ENCODE measurements around the gene ADH5.
"Not testable (repeated sequence)": the region's sequence is repeated elsewhere in the genome, so short reads cannot be mapped to it uniquely, and the experiment has no call there.

Gene ADH5

DNA sequence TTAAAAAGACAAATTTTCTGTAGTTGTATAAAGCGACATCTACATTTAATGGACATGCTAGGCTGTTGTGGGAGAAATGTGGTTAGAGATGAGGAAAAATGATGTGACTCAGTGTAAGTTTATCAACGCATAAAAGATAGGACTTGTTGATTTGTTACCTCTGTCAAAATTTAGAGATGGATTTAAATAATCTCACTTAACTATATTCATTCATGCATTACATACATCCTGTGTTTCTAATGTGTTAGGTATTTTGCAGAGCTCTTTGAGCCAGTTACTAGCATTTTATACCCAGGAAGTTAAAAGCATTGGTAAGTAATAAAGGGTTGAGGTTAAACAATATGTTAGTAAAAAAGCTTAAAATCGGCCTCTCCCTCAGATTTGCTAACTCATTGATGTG, 58.7 kb downstream of the ADH5 start:
- no peak for DNase-seq (ENCODE audit: low read depth, low spot score)

DNA sequence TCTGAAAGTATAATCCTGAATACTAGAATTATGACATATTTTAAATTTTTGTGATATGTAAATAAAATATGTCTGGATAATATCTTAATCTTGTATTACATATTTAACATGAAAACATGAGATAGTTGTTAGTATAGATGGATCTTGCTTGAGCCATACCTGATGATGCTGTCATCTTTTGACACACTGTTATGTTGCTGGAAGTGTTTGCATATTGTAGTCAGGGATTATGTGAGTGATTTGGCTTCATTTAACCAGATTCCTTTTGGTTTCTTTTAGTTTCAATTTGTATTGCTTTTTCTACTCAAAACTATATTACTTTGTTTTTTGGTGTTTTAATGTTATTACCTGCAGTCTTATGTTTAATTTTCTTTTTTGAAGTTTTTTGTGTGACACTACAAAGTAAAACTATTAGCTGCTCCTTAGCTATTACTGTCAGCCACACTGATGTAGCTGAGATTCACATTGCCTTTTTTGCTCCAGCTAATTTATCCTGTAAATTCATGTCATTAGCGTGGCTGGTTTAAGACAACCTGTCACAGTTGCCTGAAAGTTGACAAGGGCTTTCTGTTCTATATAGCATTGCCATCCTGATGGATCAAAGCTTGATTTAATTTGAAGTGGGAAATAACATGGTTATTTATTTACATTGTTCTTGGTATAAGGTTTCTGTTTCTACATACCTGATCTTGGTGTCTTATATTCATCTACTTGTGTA, 59.4 kb downstream of the ADH5 start:
- DNase-seq (ENCODE audit: low read depth, low spot score), result no peak

DNA sequence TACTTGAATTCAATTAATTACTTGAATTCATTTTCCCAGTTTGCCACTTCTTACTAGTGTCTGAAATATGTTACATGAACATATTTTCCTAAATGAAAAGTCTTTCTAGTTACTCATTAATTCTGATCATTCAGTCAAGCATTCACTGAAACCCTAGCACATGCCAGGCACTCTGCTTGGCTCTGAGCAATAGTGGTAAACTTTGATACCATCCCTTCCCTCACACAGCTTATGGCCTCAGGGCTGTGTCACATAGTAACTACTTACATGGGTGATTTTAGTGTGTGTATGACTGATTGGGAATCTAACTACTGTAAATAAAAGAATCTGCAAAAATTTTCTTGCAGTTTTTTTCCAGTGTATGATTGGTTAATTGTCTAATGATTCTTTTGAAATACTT, 60.4 kb downstream of the ADH5 start:
- DNase-seq (ENCODE audit: low read depth, low spot score), result no peak

DNA sequence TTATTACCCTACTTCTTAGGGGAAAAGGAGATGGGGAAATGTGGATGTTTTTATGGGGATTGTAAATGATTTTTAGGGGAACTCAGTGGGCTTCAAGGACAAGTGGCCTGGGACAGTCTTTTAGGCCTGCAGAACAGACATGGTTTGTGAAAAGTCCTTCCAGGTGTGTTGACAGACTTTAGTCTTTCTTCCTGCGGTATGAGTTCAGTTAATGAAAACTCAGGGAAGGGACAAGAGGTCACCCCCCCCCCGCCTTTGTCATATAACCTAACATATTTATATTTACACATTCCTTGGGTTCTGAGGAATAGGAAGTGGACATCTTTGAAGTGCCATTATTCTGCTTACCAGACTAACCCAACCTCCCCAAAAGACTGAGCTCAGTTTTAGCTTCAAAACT, 61.3 kb downstream of the ADH5 start:
- DNase-seq (ENCODE audit: low read depth, low spot score), result no peak

DNA sequence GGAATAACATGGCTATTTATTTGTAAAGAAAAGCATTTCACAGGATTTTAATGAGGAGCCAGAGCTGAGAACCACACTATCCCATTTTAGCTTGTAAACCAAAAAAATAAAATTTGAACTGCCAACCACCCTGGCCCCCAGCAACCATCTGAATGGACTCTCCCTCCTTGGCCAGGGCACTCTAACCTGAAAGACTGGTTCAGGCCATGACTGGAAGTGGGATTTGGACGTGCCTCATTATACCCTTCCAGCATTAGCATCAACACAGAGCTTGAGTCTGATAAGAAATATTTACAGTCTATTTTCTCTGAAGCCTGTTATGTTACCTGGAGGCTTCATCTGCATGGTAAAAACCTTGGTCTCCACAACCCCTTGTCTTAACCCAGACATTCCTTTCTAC, 63.1 kb downstream of the ADH5 start:
- DNase-seq (ENCODE audit: low read depth, low spot score), result no peak

DNA sequence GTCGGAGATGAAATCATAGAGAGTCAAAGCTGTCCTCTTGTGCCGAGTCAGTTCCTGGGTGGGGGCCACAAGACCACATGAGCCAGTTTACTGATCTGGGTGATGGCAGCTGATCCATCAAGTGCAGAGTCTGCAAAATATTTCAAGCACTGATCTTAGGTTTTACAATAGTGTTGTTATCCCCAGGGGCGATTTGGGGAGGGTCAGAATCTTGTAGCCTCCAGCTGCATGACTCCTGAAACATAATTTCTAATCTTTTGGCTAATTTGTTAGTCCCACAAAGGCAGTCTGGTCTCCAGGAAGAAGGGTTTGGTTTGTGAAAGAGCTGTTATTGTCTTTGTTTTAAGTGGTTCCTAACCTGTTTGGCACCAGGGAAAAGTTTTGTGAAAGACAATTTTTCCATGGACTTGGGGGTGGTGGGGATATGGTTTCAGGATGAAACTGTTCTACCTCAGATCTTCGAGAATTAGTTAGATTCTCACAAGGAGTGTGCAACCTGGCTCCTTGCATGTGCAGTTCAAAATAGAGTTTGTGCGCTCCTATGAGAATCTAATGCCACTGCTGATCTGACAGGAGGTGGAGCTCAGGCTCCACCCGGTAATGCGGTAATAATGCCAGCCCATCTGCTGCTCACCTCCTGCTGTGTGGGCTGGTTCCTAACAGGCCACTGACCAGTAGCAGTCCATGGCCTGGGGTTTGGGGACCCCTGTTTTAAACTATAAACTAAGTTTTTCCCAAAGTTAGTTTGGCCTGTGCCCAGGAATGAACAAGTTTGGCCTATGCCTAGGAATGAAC, 63.9 kb downstream of the ADH5 start:
- no peak for DNase-seq (ENCODE audit: low read depth, low spot score)

DNA sequence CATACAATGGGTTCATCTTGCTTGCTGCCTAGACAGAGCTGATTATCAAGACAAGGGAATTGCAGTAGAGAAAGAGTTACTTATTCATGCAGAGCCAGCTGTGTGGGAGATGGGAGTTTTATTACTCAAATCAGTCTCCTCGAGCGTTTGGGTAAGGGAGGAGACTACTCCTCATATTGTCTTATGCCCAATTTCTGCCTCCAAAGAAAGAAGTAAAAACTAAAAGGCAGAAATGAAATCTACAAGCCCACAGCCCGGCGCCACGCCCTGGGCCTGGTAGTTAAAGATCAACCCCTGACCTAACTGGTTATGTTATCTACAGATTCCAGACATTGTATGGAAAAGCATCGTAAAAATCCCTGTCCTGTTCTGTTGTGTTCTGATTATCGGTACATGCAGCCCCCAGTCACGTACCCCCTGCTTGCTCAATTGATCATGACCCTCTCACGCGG, 64.8 kb downstream of the ADH5 start:
- not testable (repeated sequence) for DNase-seq (ENCODE audit: low read depth, low spot score)

DNA sequence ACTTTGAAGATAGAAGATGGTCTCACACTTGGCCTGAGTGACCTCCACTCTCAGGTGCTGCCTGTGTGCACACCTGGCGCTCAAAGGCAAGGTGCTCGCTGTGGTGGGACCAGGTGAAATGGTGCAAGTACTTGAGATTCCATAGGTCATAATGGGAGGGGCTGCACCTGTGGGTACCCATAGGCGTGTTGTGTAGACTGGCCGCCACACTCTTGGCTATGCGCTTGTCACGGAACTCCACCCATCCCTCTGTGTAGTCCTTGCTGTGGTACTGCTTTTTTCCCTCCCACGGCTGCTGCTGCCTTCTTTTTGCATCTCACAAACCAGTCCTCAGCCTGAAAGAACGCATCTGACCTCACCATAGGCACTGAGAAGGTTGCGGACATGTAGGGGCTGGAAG, 66.0 kb downstream of the ADH5 start:
- DNase-seq (ENCODE audit: low read depth, low spot score), result no peak

DNA sequence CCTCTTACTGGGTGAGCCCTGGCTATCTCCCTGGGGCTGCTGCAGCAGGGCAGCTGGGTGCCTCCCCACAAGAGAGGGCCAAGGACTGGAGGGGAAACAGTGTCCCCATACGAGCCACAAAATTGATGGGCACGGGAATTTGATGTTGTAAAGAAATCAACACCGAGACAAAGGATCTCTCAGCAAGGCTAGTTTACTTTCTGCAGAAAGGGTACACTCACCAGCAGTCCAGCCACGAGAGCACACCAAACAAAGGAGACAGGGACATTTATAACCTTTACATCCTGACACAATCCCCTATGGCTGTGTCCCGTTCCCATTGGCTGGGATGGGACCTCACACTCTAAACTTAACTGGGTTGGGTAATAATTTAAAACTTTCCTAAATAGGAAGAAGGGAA, 67.2 kb downstream of the ADH5 start:
- DNase-seq (ENCODE audit: low read depth, low spot score), result no peak
